ENCODE data around the gene PLA2G3.
A peak's percentile ranks its signal among the peaks of the same experiment; 100 is the strongest.

Gene PLA2G3

GRCh38 chr22:31140746-31141145, 438 bp upstream of the PLA2G3 start:
- Histone ChIP-seq H3K36me3 (ENCODE audit: insufficient read depth, low read length) (no peaks in the 10 kb centered on the region), H3K4me3 (ENCODE audit: low read length) (no peak overlapping the region), H3K9me3 (ENCODE audit: low read length) (no peaks in the 10 kb centered on the region), H3K4me1 (ENCODE audit: insufficient read depth, low read length) (peaks cover 10% of the 10 kb centered on the region), H3K27me3 (ENCODE audit: insufficient read depth, low read length) (no peaks in the 10 kb centered on the region), H2AFZ (ENCODE audit: low read depth, low read length) (peak overlapping the region; percentile 8)

GRCh38 chr22:31139066-31139465, 1.2 kb downstream of the PLA2G3 start:
- Histone ChIP-seq H3K4me1 (ENCODE audit: insufficient read depth, low read length) (peaks cover 10% of the 10 kb centered on the region), H2AFZ (ENCODE audit: low read depth, low read length) (no peak overlapping the region), H3K27me3 (ENCODE audit: insufficient read depth, low read length) (no peaks in the 10 kb centered on the region), H3K9me3 (ENCODE audit: low read length) (no peaks in the 10 kb centered on the region), H3K36me3 (ENCODE audit: insufficient read depth, low read length) (no peaks in the 10 kb centered on the region), H3K4me3 (ENCODE audit: low read length) (no peak overlapping the region)

DNA sequence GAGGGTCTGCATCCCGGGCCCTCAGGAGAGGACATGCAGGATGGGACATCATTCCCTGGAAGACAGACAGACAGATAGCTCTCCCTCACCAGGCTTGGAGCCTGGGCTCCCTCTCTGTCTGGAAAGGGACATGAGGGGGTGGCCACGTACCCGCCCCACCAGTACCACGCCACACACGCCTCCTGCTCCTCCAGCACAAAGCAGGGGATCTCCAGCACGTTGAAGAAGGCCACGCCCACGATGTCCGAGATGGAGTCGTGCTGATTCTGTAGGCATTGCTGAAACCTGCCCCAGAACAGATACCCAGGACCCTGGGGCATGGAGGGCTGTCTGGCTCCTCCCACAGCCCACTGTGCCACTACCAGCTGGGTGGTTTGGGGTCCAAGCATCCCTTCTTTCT, 2.2 kb downstream of the PLA2G3 start:
- Histone ChIP-seq H2AFZ (ENCODE audit: low read depth, low read length) (no peak overlapping the region), H3K4me3 (ENCODE audit: low read length) (no peak overlapping the region), H3K27me3 (ENCODE audit: insufficient read depth, low read length) (no peaks in the 10 kb centered on the region), H3K9me3 (ENCODE audit: low read length) (no peaks in the 10 kb centered on the region), H3K36me3 (ENCODE audit: insufficient read depth, low read length) (no peaks in the 10 kb centered on the region), H3K4me1 (ENCODE audit: insufficient read depth, low read length) (peaks cover 10% of the 10 kb centered on the region)

DNA sequence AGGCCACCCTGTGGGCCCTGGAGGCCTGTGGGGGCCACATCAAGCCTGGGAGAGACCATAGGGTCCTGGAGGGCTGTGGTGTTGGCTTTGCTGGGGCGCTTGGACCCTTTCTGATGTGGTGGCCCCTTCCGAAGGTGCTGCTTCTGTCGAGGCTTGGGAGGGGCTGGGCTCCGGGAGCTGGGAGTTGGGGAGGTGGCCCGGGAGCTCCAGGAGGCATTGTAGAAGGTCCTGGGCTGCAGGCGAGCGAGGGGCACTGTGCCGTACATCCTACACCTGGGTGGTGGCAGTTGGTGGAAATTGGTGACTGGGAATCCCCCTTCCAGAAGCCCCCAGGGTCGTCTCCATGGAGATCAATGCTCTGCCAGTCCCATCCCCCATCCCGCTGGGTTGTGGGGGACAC, 2.6 kb downstream of the PLA2G3 start:
- Histone ChIP-seq H2AFZ (ENCODE audit: low read depth, low read length) (no peak overlapping the region), H3K9me3 (ENCODE audit: low read length) (no peaks in the 10 kb centered on the region), H3K4me3 (ENCODE audit: low read length) (no peak overlapping the region), H3K36me3 (ENCODE audit: insufficient read depth, low read length) (no peaks in the 10 kb centered on the region), H3K27me3 (ENCODE audit: insufficient read depth, low read length) (no peaks in the 10 kb centered on the region), H3K4me1 (ENCODE audit: insufficient read depth, low read length) (peaks cover 10% of the 10 kb centered on the region)

DNA sequence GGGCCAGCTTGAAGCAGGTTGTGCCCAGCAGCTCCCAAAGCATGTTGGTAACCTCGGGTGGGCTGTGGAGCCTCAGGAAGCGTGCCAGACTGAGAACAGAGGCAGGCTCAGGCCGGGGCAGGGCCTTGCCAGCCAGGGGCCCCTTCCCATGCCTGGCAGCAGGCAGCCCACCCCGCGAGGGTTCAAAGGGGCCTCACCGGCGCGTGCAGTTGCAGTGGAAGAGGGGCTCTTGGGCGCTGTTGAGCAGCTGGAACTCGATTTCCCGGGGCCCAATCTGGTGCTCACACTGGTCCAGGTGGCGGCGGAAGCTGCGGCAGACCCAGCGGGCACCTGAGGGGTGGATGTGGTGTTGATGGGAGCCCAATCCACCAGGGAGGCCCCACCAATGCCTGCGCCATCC, 3.6 kb downstream of the PLA2G3 start:
- H3K4me3 ChIP-seq (ENCODE audit: low read length) = no peak overlapping the region
- no peaks in the 10 kb centered on the region for H3K36me3 ChIP-seq (ENCODE audit: insufficient read depth, low read length)
- H3K9me3 ChIP-seq (ENCODE audit: low read length) = no peaks in the 10 kb centered on the region
- H3K27me3 ChIP-seq (ENCODE audit: insufficient read depth, low read length) = no peaks in the 10 kb centered on the region
- H2AFZ ChIP-seq (ENCODE audit: low read depth, low read length) = no peak overlapping the region
- peaks cover 10% of the 10 kb centered on the region for H3K4me1 ChIP-seq (ENCODE audit: insufficient read depth, low read length)

DNA sequence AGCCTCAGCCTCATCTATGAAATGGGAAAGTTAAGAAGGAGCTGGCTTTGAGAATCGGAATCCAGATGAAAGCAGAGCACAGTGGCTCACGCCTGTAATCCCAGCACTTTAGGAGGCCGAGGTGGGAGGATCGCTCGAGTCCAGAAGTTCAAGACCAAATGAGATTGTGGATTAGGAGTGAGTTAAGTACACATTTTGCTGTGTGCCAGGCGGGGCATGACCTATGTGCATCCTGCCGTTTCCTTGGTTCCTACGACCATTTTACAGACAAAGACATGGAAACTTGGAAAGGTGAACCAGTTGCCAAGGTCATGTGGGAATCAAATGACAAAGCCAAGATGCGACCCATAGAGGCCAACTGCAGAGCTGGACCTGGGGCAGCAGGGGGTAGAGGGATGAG, 4.2 kb downstream of the PLA2G3 start:
- Histone ChIP-seq H3K9me3 (ENCODE audit: low read length) (no peaks in the 10 kb centered on the region), H2AFZ (ENCODE audit: low read depth, low read length) (no peak overlapping the region), H3K4me1 (ENCODE audit: insufficient read depth, low read length) (peaks cover 10% of the 10 kb centered on the region), H3K4me3 (ENCODE audit: low read length) (no peak overlapping the region), H3K27me3 (ENCODE audit: insufficient read depth, low read length) (no peaks in the 10 kb centered on the region), H3K36me3 (ENCODE audit: insufficient read depth, low read length) (no peaks in the 10 kb centered on the region)

DNA sequence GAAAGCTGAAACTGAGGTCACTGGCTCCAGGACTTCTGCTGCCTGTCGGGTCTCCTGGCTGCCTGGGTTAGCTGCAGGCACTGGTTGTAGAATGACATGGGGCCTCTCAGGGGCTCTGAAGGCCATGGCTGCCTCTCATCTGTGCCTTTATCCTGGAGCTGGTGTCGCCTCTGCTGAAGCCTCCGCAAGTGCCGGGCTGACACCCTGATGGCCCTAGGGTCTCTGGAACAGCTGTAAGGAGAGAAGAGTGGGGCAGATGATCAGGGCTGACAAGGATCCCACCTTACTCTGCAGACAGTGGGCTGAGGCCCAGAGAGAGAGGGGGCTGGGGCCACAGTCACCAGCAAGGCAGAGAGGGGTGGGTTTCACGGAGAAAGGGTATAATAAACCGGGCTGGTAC, 4.6 kb downstream of the PLA2G3 start:
- no peaks in the 10 kb centered on the region for H3K36me3 ChIP-seq (ENCODE audit: insufficient read depth, low read length)

DNA sequence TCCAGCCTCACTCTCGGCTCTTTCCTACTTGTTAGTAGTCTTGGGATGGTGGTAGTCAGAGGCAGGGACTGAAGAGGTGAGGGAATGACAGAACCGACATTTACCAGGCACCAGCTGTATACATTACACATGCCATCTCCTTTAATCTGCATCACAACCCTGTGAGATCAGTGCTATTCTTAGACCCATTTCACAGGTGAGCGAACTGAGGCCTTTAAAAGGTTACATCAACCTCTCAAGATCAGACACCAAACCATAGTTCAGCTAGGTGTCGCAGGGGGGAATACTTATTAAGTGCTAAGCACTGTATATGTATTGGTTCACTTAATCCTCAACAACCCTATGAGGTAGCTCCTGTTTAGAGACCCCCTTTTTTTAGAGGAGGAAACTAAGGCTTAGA, 5.6 kb downstream of the PLA2G3 start:
- no peak overlapping the region for H3K4me3 ChIP-seq (ENCODE audit: low read length)
- H2AFZ ChIP-seq (ENCODE audit: low read depth, low read length) = no peak overlapping the region
- no peaks in the 10 kb centered on the region for H3K9me3 ChIP-seq (ENCODE audit: low read length)
- H3K27me3 ChIP-seq (ENCODE audit: insufficient read depth, low read length) = no peaks in the 10 kb centered on the region
- peaks cover under 1% of the 10 kb centered on the region for H3K4me1 ChIP-seq (ENCODE audit: insufficient read depth, low read length)
- no peaks in the 10 kb centered on the region for H3K36me3 ChIP-seq (ENCODE audit: insufficient read depth, low read length)

More for the DNA sequence above, 4.6 kb downstream of the PLA2G3 start:
- Histone ChIP-seq H3K4me1 (ENCODE audit: insufficient read depth, low read length) (peaks cover 10% of the 10 kb centered on the region), H3K9me3 (ENCODE audit: low read length) (no peaks in the 10 kb centered on the region), H3K4me3 (ENCODE audit: low read length) (no peak overlapping the region), H3K27me3 (ENCODE audit: insufficient read depth, low read length) (no peaks in the 10 kb centered on the region), H2AFZ (ENCODE audit: low read depth, low read length) (no peak overlapping the region)

- H3K4me1 ChIP-seq (ENCODE audit: insufficient read depth, low read length) = no peaks in the 10 kb centered on the region
- H3K36me3 ChIP-seq (ENCODE audit: insufficient read depth, low read length) = no peaks in the 10 kb centered on the region
- no peaks in the 10 kb centered on the region for H3K27me3 ChIP-seq (ENCODE audit: insufficient read depth, low read length)
- no peak overlapping the region for H2AFZ ChIP-seq (ENCODE audit: low read depth, low read length)
- no peaks in the 10 kb centered on the region for H3K9me3 ChIP-seq (ENCODE audit: low read length)
- H3K4me3 ChIP-seq (ENCODE audit: low read length) = no peak overlapping the region
These were observed 6.4 kb downstream of the PLA2G3 start for GRCh38 chr22:31133911-31134310.

GRCh38 chr22:31130873-31131272, 9.4 kb downstream of the PLA2G3 start:
- H3K36me3 ChIP-seq (ENCODE audit: insufficient read depth, low read length) = no peaks in the 10 kb centered on the region

GRCh38 chr22:31128156-31128555, 12.2 kb downstream of the PLA2G3 start:
- no peaks in the 10 kb centered on the region for H3K4me1 ChIP-seq (ENCODE audit: insufficient read depth, low read length)
- no peak overlapping the region for H3K4me3 ChIP-seq (ENCODE audit: low read length)
- H3K27me3 ChIP-seq (ENCODE audit: insufficient read depth, low read length) = no peaks in the 10 kb centered on the region
- H3K36me3 ChIP-seq (ENCODE audit: insufficient read depth, low read length) = no peaks in the 10 kb centered on the region
- no peaks in the 10 kb centered on the region for H3K9me3 ChIP-seq (ENCODE audit: low read length)
- no peak overlapping the region for H2AFZ ChIP-seq (ENCODE audit: low read depth, low read length)

More at GRCh38 chr22:31130873-31131272, 9.4 kb downstream of the PLA2G3 start:
- Histone ChIP-seq H3K27me3 (ENCODE audit: insufficient read depth, low read length) (no peaks in the 10 kb centered on the region), H3K9me3 (ENCODE audit: low read length) (no peaks in the 10 kb centered on the region), H3K4me1 (ENCODE audit: insufficient read depth, low read length) (no peaks in the 10 kb centered on the region), H2AFZ (ENCODE audit: low read depth, low read length) (no peak overlapping the region), H3K4me3 (ENCODE audit: low read length) (no peak overlapping the region)

- H3K36me3 ChIP-seq (ENCODE audit: insufficient read depth, low read length) = no peaks in the 10 kb centered on the region
- H3K27me3 ChIP-seq (ENCODE audit: insufficient read depth, low read length) = no peaks in the 10 kb centered on the region
- peaks cover 3% of the 10 kb centered on the region for H3K4me1 ChIP-seq (ENCODE audit: insufficient read depth, low read length)
- H3K9me3 ChIP-seq (ENCODE audit: low read length) = no peaks in the 10 kb centered on the region
- H2AFZ ChIP-seq (ENCODE audit: low read depth, low read length) = no peak overlapping the region
- H3K4me3 ChIP-seq (ENCODE audit: low read length) = no peak overlapping the region
These were observed 13.0 kb downstream of the PLA2G3 start for GRCh38 chr22:31127181-31127772.

DNA sequence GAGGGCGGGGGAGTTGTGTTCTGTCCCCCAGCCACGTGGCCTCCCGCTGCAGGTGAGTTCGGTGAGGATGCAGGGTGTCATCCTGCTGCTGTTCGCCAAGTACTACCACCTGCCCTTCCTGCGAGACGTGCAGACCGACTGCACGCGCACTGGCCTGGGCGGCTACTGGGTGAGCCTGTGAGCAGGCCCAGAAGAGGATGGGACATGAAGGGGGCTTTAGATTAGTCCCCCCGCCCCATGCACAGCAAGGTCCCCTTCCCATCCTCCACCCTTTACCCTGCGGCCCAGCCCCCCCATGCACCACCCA, 13.5 kb downstream of the PLA2G3 start:
- H3K36me3 ChIP-seq (ENCODE audit: insufficient read depth, low read length) = no peaks in the 10 kb centered on the region
- no peak overlapping the region for H3K4me3 ChIP-seq (ENCODE audit: low read length)
- H3K9me3 ChIP-seq (ENCODE audit: low read length) = no peaks in the 10 kb centered on the region
- H3K27me3 ChIP-seq (ENCODE audit: insufficient read depth, low read length) = no peaks in the 10 kb centered on the region
- H2AFZ ChIP-seq (ENCODE audit: low read depth, low read length) = no peak overlapping the region
- peaks cover 3% of the 10 kb centered on the region for H3K4me1 ChIP-seq (ENCODE audit: insufficient read depth, low read length)

DNA sequence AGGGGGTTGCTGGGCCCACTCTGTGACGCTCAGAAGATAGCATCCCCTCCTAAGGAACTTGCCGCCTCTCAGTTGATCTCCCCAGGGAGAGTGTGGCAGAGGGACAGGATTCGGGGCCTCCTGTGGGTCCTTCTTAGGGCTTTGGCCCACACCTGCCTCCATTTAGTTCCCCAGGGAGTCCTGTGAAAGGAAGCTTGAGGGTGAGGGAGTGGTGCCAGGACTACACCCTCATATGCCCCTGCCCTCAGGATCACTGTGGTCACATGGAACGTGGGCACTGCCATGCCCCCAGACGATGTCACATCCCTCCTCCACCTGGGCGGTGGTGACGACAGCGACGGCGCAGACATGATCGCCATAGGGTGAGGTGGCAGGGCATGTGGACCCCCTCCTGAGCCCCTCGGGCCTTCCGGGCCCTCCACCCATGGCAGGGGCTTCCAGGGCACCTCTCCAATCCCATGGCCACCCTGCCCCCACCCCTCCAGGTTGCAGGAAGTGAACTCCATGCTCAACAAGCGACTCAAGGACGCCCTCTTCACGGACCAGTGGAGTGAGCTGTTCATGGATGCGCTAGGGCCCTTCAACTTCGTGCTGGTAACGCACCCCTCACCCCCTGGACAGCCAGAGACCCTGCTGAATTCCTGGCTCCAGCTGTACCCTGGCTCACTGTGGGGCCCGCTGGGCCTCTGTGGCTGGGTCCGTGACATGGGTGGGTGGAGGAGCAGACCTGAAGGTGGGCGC, 14.0 kb downstream of the PLA2G3 start:
- H2AFZ ChIP-seq (ENCODE audit: low read depth, low read length) = no peak overlapping the region
- no peaks in the 10 kb centered on the region for H3K9me3 ChIP-seq (ENCODE audit: low read length)
- no peaks in the 10 kb centered on the region for H3K27me3 ChIP-seq (ENCODE audit: insufficient read depth, low read length)
- H3K4me3 ChIP-seq (ENCODE audit: low read length) = no peak overlapping the region
- H3K36me3 ChIP-seq (ENCODE audit: insufficient read depth, low read length) = no peaks in the 10 kb centered on the region
- peaks cover 3% of the 10 kb centered on the region for H3K4me1 ChIP-seq (ENCODE audit: insufficient read depth, low read length)
